Osteoblast (primary cell): Measurements from ENCODE around the gene TSSK6. TPM values are rescaled to one million over a fixed set of nuclear protein-coding genes. Genes with fewer than 3 reads are reported as not detected.

ENCODE experiments used
- DNase-seq: peaks from one replicate; pipeline ENCODE4 v3.0.0; 2011; ENCODE audit warnings: low spot score, mixed read lengths; ENCODE audit not compliant: insufficient read length; ENCODE audit errors: missing footprints
- H2AFZ ChIP-seq: 2 replicates; pipeline ENCODE4 v1.6.0; 2011; ENCODE audit warnings: mild to moderate bottlenecking, low read length
- H3K27ac ChIP-seq: 2 replicates; pipeline ENCODE4 v1.5.1; 2011; ENCODE audit warnings: mild to moderate bottlenecking, low read depth, low read length, moderate library complexity
- H3K27me3 ChIP-seq: 2 replicates; pipeline ENCODE4 v1.6.0; 2012; ENCODE audit warnings: mild to moderate bottlenecking, control low read depth, inconsistent platforms, low read length, moderate library complexity; ENCODE audit not compliant: insufficient read depth
- H3K36me3 ChIP-seq: 2 replicates; pipeline ENCODE4 v1.5.1; 2011; ENCODE audit warnings: mild to moderate bottlenecking, low read length, control low read depth, moderate library complexity; ENCODE audit not compliant: insufficient read depth
- H3K4me1 ChIP-seq: 2 replicates; pipeline ENCODE4 v1.5.1; 2011; ENCODE audit warnings: mild to moderate bottlenecking, low read length, control low read depth, moderate library complexity; ENCODE audit not compliant: insufficient read depth
- H3K4me2 ChIP-seq: 2 replicates; pipeline ENCODE4 v1.6.0; 2011; ENCODE audit warnings: mild to moderate bottlenecking, low read length; ENCODE audit not compliant: insufficient read depth
- H3K4me3 ChIP-seq: fragments of 200-600 bp; sonication (generic); 3 replicates; pipeline ENCODE4 v1.5.1; 2012; ENCODE audit warnings: mild to moderate bottlenecking, low read length, inconsistent platforms; ENCODE audit not compliant: insufficient read depth
- H3K79me2 ChIP-seq: 2 replicates; pipeline ENCODE4 v1.6.0; 2012; ENCODE audit warnings: mild to moderate bottlenecking, low read length, control low read depth, inconsistent platforms; ENCODE audit not compliant: insufficient read depth
- H3K9me3 ChIP-seq: 2 replicates; pipeline ENCODE4 v1.5.1; 2011; ENCODE audit warnings: low read depth, low read length, control low read depth
- H4K20me1 ChIP-seq: 2 replicates; pipeline ENCODE4 v1.6.0; 2012; ENCODE audit warnings: mild to moderate bottlenecking, low read length, control low read depth; ENCODE audit not compliant: insufficient read depth
- total RNA-seq: library from RNA; depleted of rRNA; stranded (reverse); fragments of >200 nt; gene quantifications from 2 replicates; pipeline ENCODE4 v1.2.3, GENCODE V29; 2012
- TF ChIP-seq, protein P1 (sequence below): IDR thresholded peaks from 2 replicates; pipeline ENCODE4 v1.5.1; 2011; ENCODE audit warnings: mild to moderate bottlenecking, low read depth, low read length, moderate library complexity; ENCODE audit errors: extremely low read depth

TSSK6 gene
- total RNA-seq, 1 donor: 4.3 TPM

DNA sequence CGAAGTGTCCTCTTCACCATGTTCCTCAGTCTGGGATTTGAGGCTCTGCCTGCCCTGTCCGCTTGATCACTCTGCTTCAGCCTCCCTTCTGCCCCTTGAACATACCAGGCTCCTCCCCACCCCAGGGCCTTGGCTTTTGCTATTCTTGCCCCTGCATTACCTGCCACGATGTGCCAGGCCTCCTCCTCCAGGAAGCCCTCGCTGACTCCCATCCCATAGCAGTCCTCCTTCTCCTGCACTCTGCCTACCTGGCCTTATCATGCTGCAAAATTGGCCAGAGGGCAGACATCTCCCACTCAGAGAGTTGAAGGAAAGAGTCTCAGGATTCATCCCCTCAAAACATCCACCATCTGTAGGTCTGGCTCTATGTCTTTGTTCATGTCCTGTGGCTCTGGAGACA is 15.5 kb upstream of the TSSK6 start:
- Histone ChIP-seq H3K4me1 (peaks cover 11% of the 10 kb centered on the region), H3K36me3 (peaks cover 10% of the 10 kb centered on the region), H3K79me2 (peaks cover 2% of the 10 kb centered on the region), H3K27ac (no peak overlapping the region), H3K4me3 (no peak overlapping the region), H3K9me3 (no peaks in the 10 kb centered on the region), H3K4me2 (no peak overlapping the region), H4K20me1 (peaks cover 13% of the 10 kb centered on the region), H3K27me3 (no peaks in the 10 kb centered on the region), H2AFZ (no peak overlapping the region)
- DNase-seq: peak; percentile 84
- TF ChIP-seq, protein P1, sequence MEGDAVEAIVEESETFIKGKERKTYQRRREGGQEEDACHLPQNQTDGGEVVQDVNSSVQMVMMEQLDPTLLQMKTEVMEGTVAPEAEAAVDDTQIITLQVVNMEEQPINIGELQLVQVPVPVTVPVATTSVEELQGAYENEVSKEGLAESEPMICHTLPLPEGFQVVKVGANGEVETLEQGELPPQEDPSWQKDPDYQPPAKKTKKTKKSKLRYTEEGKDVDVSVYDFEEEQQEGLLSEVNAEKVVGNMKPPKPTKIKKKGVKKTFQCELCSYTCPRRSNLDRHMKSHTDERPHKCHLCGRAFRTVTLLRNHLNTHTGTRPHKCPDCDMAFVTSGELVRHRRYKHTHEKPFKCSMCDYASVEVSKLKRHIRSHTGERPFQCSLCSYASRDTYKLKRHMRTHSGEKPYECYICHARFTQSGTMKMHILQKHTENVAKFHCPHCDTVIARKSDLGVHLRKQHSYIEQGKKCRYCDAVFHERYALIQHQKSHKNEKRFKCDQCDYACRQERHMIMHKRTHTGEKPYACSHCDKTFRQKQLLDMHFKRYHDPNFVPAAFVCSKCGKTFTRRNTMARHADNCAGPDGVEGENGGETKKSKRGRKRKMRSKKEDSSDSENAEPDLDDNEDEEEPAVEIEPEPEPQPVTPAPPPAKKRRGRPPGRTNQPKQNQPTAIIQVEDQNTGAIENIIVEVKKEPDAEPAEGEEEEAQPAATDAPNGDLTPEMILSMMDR: no peak

DNA sequence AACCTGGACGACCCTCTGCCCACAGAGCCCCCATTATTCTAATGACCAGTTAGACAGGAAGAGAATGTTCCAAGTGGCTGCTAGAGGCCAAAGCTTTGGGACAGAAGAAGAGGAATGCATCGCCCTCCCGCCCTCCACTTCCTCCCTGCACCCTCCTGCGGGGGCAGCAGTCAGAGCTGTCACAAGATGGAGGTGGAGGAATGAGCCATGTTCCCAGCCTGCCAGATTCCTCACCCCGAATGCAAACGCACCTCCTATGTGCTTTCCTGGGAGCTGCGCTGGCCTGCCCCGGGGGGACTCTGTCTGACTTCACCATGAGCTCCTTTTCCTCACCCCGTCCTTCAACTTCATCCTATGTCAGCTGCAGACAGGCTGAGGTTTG is 15.1 kb upstream of the TSSK6 start:
- H3K27me3 ChIP-seq: no peaks in the 10 kb centered on the region
- DNase-seq: peak; percentile 96
- TF ChIP-seq, protein P1: no peak
- H3K36me3 ChIP-seq: peaks cover 10% of the 10 kb centered on the region
- H2AFZ ChIP-seq: no peak overlapping the region
- no peaks in the 10 kb centered on the region for H3K9me3 ChIP-seq
- H4K20me1 ChIP-seq: peaks cover 17% of the 10 kb centered on the region
- peaks cover 11% of the 10 kb centered on the region for H3K4me1 ChIP-seq
- H3K4me2 ChIP-seq: no peak overlapping the region
- peaks cover 5% of the 10 kb centered on the region for H3K79me2 ChIP-seq
- no peak overlapping the region for H3K27ac ChIP-seq
- no peak overlapping the region for H3K4me3 ChIP-seq

DNA sequence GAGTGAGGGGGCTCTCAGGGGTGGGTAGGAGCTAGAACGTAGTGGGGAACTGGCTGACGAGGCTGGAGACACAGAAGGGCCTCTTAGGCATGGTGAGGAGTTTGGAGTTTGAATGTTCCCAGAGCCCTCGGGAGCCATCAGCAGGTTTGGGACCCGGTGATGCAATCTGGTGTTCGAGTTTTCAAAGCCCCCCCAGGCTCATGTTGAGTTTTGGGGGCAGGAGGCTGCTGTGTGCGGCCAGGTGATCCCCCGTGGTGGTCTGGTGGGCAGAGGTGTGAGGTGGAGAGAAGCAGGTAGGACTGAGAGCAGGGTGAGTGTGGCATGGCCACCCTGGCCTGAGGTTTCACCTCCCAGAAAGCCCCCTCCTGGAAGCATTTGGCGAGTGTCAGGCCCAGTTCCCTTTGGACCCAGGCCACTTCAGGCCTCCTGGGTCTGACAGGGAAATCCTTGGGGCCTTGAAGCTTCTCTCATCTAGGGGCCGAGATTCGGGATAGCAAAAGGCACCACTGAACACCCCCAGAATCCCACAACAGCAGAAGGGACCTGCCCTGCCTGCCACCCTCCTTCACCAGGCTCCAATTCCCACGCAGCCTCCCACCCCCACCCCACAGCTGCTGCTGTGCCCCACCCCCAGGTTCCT is 14.6 kb upstream of the TSSK6 start:
- H3K4me3 ChIP-seq: no peak overlapping the region
- peaks cover 22% of the 10 kb centered on the region for H4K20me1 ChIP-seq
- no peaks in the 10 kb centered on the region for H3K27me3 ChIP-seq
- TF ChIP-seq, protein P1: no peak
- peak; percentile 90 for DNase-seq
- no peak overlapping the region for H2AFZ ChIP-seq
- H3K36me3 ChIP-seq: peaks cover 10% of the 10 kb centered on the region
- H3K4me1 ChIP-seq: peaks cover 11% of the 10 kb centered on the region
- H3K9me3 ChIP-seq: no peaks in the 10 kb centered on the region
- H3K4me2 ChIP-seq: no peak overlapping the region
- peaks cover 11% of the 10 kb centered on the region for H3K79me2 ChIP-seq
- H3K27ac ChIP-seq: no peak overlapping the region

DNA sequence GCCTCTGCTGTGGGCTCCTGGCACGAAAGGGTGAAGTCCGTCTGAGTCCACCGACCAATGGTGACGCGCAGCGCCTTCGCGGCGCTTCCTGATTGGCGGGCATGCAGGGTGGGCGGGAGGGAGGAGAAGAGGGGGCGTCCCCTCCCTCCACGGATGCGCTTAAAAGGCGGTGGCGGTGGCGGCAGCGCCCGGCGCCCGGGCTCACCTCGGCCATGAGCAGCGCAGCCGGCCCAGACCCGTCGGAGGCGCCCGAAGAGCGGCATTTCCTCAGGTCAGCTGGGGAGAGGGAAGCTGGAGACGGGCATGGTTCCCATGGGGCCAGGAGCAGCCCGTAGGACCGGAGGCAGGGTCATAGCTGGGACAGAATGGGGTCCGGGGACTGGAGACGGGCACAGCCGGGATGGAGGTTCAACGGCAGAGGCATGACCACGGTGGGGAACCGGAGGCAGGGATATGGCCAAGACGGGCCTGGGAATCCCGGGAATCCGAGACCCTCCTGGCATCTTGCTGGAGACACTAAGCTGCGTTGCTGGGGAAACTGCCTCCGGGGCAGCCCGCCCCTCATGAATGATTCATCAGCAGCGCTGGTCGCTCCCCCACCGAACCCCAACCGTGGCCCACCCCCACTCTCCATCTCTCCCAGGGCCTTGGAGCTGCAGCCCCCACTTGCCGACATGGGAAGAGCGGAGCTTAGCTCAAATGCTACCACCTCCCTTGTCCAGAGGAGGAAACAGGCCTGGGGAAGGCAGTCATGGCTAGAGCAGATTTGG is 13.6 kb upstream of the TSSK6 start, which contains the start of gene YJEFN3:
TSS of gene YJEFN3 (plus strand) at position 191 of the 770 bp plus-strand sequence. CDS start at position 213, 22 bp downstream.
- Histone ChIP-seq H3K4me2 (no peak within 1 kb of the TSS), H4K20me1 (peaks cover 29% of the 10 kb centered on the region), H3K4me3 (no peak within 1 kb of the TSS), H3K27ac (no peak within 1 kb of the TSS), H3K9me3 (no peaks in the 10 kb centered on the region), H3K36me3 (peaks cover 10% of the 10 kb centered on the region), H3K4me1 (peaks cover 11% of the 10 kb centered on the region), H3K79me2 (peaks cover 19% of the 10 kb centered on the region), H3K27me3 (no peaks in the 10 kb centered on the region), H2AFZ (no peak within 1 kb of the TSS)
- TF ChIP-seq, protein P1: no peak
- peak; percentile 84 for DNase-seq
